ENCODE measurements around the gene CNN2. TPM values are rescaled to one million over a fixed set of nuclear protein-coding genes. Genes with fewer than 3 reads are reported as not detected.

CNN2 gene
- total RNA-seq, 3 donors from 2014 or later (not counting 1 experiment from before 2014, with no cell fraction given) = 163 to 276 (median 179) TPM

DNA sequence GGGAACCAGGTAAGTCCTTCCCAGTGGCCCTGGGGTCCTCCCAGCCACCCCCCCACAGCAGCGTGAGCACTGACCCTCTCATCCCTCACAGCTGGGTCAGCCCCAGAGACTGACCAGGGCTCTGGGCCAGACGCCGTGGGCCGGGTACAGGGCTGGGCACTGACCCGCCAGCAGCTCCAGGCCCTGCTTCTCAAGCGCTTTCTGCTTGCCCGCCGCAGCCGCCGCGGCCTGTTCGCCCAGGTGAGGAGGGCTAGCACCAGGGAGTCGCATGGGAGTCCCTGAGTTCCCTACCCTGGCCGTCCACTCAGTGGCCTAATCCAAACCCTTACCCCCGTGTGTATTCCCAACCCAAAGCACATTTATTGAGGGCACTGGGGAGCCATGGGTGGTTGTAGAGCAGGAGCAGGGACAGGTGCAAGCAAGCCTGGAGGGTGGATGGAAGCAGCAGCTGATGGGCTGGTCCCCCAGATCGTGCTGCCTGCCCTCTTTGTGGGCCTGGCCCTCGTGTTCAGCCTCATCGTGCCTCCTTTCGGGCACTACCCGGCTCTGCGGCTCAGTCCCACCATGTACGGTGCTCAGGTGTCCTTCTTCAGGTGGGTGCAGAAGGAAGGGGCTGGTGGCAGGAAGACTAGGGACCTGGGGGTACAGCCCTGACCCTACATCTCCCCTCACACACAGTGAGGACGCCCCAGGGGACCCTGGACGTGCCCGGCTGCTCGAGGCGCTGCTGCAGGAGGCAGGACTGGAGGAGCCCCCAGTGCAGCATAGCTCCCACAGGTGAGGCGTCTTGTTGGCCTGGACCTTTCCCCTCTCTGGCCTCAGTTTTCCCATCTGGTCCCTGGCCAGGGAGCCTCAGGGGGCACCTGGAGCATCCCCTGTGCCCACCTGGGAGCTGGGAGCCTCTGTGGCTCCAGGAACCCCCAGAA is 28.0 kb downstream of the CNN2 start:
- peaks cover 14 to 17% of the 10 kb centered on the region in 2 donors for H3K4me1 Mint-ChIP-seq
- H3K9me3 Mint-ChIP-seq = no peaks in the 10 kb centered on the region
- no peak overlapping the region for H3K4me3 ChIP-seq (ENCODE audit: low read length)
- no peak overlapping the region for H3K27ac ChIP-seq (ENCODE audit: low read length)
- no peak overlapping the region for H3K27ac Mint-ChIP-seq
- peaks cover 8% of the 10 kb centered on the region for H3K4me1 ChIP-seq (ENCODE audit: control insufficient read depth, insufficient read depth, low read length)
- 95% methylated on average over 25 of the region's 28 CpGs for WGBS (ENCODE audit: insufficient coverage)
- intact Hi-C loops (cut with micrococcal nuclease) = loop anchor here (5.0 kb wide), 1 partner anchor 138 kb away; no protein-coding TSS in a partner anchor
- no peaks in the 10 kb centered on the region for H3K36me3 Mint-ChIP-seq
- no peaks in the 10 kb centered on the region for H3K27me3 ChIP-seq (ENCODE audit: control insufficient read depth, insufficient read depth, low read length)
- DNase-seq = no peak
- H3K36me3 ChIP-seq (ENCODE audit: control insufficient read depth, insufficient read depth, low read length) = peaks cover 38% of the 10 kb centered on the region
- no peak for ATAC-seq
- peaks cover 27% of the 10 kb centered on the region for H3K9me3 ChIP-seq (ENCODE audit: control insufficient read depth, insufficient read depth, low read length)
- TF ChIP-seq, protein P1, sequence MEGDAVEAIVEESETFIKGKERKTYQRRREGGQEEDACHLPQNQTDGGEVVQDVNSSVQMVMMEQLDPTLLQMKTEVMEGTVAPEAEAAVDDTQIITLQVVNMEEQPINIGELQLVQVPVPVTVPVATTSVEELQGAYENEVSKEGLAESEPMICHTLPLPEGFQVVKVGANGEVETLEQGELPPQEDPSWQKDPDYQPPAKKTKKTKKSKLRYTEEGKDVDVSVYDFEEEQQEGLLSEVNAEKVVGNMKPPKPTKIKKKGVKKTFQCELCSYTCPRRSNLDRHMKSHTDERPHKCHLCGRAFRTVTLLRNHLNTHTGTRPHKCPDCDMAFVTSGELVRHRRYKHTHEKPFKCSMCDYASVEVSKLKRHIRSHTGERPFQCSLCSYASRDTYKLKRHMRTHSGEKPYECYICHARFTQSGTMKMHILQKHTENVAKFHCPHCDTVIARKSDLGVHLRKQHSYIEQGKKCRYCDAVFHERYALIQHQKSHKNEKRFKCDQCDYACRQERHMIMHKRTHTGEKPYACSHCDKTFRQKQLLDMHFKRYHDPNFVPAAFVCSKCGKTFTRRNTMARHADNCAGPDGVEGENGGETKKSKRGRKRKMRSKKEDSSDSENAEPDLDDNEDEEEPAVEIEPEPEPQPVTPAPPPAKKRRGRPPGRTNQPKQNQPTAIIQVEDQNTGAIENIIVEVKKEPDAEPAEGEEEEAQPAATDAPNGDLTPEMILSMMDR (IDR thresholded peaks at IDR 0.05) = no peak
- H3K27me3 Mint-ChIP-seq (ENCODE audit: low read depth in 2 of 2) = no peaks in the 10 kb centered on the region
- H3K4me3 Mint-ChIP-seq = no peak overlapping the region

DNA sequence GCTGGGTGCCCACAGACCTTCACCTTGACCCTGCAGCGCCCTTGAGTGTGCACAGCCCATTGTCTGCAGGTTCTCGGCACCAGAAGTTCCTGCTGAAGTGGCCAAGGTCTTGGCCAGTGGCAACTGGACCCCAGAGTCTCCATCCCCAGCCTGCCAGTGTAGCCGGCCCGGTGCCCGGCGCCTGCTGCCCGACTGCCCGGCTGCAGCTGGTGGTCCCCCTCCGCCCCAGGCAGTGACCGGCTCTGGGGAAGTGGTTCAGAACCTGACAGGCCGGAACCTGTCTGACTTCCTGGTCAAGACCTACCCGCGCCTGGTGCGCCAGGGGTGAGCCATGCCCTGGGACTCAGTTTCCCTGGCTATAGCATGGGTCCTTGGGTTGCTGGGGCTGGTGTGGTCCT is 28.6 kb downstream of the CNN2 start:
- Mint-ChIP-seq H3K36me3 (no peaks in the 10 kb centered on the region), H3K27ac (no peak overlapping the region), H3K4me3 (no peak overlapping the region), H3K4me1 (peaks cover 14 to 17% of the 10 kb centered on the region in 2 donors), H3K9me3 (no peaks in the 10 kb centered on the region), H3K27me3 (ENCODE audit: low read depth in 2 of 2) (no peaks in the 10 kb centered on the region)
- Histone ChIP-seq H3K4me3 (ENCODE audit: low read length) (no peak overlapping the region), H3K27me3 (ENCODE audit: control insufficient read depth, insufficient read depth, low read length) (no peaks in the 10 kb centered on the region), H3K4me1 (ENCODE audit: control insufficient read depth, insufficient read depth, low read length) (peaks cover 8% of the 10 kb centered on the region), H3K36me3 (ENCODE audit: control insufficient read depth, insufficient read depth, low read length) (peaks cover 38% of the 10 kb centered on the region), H3K9me3 (ENCODE audit: control insufficient read depth, insufficient read depth, low read length) (peaks cover 27% of the 10 kb centered on the region), H3K27ac (ENCODE audit: low read length) (no peak overlapping the region)
- no peak for DNase-seq
- 90% methylated on average over 14 of the region's 14 CpGs for WGBS (ENCODE audit: insufficient coverage)
- ATAC-seq = no peak
- TF ChIP-seq, protein P1 (IDR thresholded peaks at IDR 0.05) = no peak
- intact Hi-C loops (cut with micrococcal nuclease) = loop anchor here (5.0 kb wide), 1 partner anchor 137 kb away; no protein-coding TSS in a partner anchor

DNA sequence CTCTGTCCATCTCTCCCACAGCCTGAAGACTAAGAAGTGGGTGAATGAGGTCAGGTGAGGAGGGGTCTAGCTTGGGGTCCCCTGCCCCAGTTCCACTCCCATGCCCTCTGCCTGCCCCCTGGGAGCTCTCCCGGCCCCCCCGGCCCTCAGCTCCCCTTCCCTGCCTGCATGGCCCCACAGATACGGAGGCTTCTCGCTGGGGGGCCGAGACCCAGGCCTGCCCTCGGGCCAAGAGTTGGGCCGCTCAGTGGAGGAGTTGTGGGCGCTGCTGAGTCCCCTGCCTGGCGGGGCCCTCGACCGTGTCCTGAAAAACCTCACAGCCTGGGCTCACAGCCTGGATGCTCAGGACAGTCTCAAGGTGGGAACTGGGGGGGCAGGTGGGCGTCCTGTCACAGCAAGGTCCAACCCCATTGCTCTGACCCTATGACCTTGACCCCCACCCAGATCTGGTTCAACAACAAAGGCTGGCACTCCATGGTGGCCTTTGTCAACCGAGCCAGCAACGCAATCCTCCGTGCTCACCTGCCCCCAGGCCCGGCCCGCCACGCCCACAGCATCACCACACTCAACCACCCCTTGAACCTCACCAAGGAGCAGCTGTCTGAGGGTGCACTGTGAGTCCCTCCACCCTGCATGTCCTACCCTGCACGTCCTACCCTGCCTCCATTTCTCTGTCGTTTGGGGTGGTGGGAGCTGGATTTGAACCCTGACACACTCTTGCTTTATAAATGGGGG is 29.6 kb downstream of the CNN2 start:
- Mint-ChIP-seq H3K27ac (no peak overlapping the region), H3K4me3 (no peak overlapping the region), H3K36me3 (no peaks in the 10 kb centered on the region), H3K9me3 (no peaks in the 10 kb centered on the region), H3K4me1 (peaks cover 14 to 17% of the 10 kb centered on the region in 2 donors), H3K27me3 (ENCODE audit: low read depth in 2 of 2) (no peaks in the 10 kb centered on the region)
- WGBS (ENCODE audit: insufficient coverage) = 96% methylated on average over 18 of the region's 20 CpGs
- Histone ChIP-seq H3K27ac (ENCODE audit: low read length) (no peak overlapping the region), H3K4me3 (ENCODE audit: low read length) (no peak overlapping the region), H3K4me1 (ENCODE audit: control insufficient read depth, insufficient read depth, low read length) (peaks cover 8% of the 10 kb centered on the region), H3K36me3 (ENCODE audit: control insufficient read depth, insufficient read depth, low read length) (peaks cover 34% of the 10 kb centered on the region), H3K9me3 (ENCODE audit: control insufficient read depth, insufficient read depth, low read length) (peaks cover 27% of the 10 kb centered on the region), H3K27me3 (ENCODE audit: control insufficient read depth, insufficient read depth, low read length) (no peaks in the 10 kb centered on the region)
- DNase-seq (no peak), ATAC-seq (no peak)
- intact Hi-C loops (cut with micrococcal nuclease) = loop anchor here (5.0 kb wide), 1 partner anchor 136 kb away; no protein-coding TSS in a partner anchor
- TF ChIP-seq, protein P1 (IDR thresholded peaks at IDR 0.05) = no peak

All from natural killer cell (primary cell).